ENCODE data around the gene ZNF316.

Gene ZNF316

DNA sequence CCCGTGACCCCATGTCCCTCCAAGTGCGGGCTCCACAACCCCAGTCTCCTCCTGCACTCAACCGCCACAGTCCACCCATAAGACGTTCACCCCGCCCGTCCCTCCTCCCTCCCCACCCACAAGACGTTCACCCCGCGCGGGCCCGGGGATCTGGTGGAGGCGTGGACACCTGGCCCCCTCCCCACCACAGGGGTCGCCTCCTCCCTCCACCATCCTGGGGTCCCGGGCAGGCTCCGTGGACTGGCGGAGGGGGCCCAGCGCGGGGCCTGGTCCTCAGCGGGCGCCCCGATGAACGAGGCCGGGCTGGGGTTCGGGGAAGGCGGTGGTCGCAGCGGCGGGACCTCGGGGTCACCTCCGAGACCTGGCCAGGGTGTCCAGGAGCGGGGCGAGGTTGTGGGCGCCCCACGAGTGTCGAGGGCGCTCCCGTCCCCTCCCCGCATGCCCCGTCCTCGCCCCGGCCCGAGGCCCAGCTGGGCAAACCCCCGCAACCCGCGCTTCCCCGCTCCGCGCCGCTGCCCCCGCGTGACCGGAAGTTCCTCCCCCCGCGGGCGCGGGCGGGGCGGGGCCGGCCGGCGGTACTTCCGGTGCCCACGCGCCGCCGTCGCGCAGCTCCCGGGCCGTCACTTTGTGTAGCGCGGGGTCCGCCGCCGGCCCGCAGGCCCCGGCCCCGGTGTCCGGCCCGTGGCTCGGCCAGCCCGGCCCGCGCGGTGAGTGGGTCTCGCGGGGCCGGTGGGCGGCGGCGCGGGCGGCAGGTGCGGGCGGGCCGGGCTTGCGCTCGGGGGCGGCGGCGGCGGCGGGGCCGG is at the start of gene ZNF316:
TSS of gene ZNF316 (plus strand) at position 578 of the 803 bp plus-strand sequence. CDS start 5,092 bp downstream, outside the sequence.
- DNase-seq (ENCODE audit: low read depth, low spot score): no peak

- no peak for DNase-seq (ENCODE audit: low read depth, low spot score)
Measured at GRCh38 chr7:6588566-6588965, 48.6 kb upstream of the ZNF316 start.

- DNase-seq (ENCODE audit: low read depth, low spot score): no peak
Measured at GRCh38 chr7:6589151-6589828, 47.8 kb upstream of the ZNF316 start.

GRCh38 chr7:6589829-6590644 is 47.1 kb upstream of the ZNF316 start, which contains the start of gene INTS15:
INTS15 (plus strand) TSS chr7:6590021; CDS start chr7:6590284, 263 bp downstream.
- no peak for DNase-seq (ENCODE audit: low read depth, low spot score)

DNA sequence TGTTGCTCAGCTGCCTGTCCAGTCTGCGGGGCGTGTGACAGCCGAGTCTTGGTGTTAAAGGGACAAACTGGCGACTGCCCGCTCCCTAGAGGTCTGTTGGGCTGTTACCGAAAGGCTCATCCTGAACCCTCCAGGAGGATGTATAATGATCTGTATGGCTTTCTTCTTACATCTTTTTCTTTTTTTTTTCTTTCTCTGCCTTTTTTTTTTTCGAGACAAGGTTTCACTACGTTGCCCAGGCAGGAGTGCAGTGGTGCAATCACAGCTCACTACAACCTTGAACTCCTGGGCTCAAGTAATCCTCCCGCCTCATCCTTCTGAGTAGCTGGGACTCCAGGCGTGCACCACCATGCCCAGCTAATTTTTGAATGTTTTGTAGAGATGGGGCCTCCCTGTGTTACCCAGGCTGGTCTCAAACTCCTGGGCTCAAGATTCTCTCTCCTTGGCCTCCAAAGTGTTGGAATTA is 46.4 kb upstream of the ZNF316 start:
- no peak for DNase-seq (ENCODE audit: low read depth, low spot score)

GRCh38 chr7:6600093-6600492 is 37.0 kb upstream of the ZNF316 start:
- DNase-seq (ENCODE audit: low read depth, low spot score): no peak

GRCh38 chr7:6604458-6604857 is 32.7 kb upstream of the ZNF316 start:
- DNase-seq (ENCODE audit: low read depth, low spot score): no peak

DNA sequence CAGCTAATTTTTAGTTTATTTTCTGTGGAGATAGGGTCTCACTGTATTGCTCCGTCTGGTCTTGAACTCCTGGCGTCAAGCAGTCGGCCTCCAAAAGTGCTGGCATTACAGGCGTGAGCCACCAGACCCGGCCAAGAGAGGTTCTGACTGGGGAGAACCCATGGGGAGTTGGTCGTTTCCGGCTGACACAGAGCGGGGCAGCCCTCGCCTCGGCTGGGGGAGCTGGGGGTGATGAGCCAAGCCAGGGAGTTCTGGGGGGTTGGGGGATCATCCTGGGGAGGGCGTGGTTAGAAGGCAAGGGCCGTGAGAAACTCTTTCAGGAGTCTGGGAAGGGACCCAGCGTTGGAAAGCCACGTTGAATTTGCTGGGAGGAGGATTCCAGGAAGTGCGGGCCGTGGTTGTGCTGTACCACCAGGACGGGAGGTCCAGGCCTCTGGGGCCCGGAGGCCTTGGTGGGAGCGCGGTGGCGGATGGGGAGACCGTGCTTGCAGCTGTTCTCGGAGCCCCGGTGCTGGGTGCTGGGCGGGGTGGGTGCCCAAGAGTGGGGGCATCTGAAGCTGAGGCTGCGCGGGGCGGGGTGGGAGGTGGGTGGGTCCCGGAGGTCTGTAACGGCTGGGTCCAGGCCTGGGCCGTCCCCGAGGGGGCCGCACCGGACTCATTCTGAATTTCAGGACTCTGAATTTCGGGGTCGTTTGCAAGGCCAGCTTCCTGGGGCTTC is 30.1 kb upstream of the ZNF316 start:
- no peak for DNase-seq (ENCODE audit: low read depth, low spot score)

DNA sequence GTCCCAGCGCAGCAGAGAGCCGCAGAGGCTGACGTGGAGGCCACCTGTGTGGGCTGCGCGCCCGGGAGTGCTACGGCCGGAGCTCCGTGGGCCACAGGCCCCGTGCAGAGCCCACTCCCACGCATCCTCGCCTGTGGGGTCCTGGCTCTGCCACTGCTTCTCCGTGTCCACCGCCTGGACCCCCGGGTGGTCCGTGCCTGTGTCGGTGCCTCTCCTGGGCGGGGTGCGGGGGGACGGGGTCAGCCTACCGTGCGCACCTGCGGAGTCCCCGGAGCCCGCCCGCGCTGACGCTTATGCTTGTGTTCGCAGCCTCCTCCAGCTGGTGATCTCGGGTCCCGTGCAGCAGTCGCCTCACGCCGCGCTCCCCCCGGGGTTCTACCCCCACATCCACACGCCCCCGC is 29.5 kb upstream of the ZNF316 start:
- DNase-seq (ENCODE audit: low read depth, low spot score): no peak

DNA sequence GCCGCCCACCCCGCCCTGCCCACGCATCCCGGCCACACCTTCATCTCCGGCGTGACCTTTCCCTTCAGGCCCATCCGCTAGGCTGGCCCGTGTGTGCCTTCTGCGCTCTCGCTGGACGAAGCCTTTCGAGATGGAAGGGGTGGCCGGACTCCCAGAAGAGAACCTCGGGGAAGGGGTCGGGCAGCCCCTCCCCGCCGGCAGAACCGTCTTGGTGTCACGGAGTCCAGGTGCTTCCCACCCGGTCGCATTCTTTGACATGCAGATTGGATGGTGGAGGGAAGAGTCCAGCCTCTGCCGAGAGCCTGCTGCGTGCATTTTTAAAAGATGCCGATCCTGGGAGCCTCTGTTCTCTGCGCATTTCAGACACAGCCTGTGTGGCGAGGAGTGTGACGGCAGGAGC is 29.0 kb upstream of the ZNF316 start:
- no peak for DNase-seq (ENCODE audit: low read depth, low spot score)

GRCh38 chr7:6608794-6609193 is 28.3 kb upstream of the ZNF316 start:
- DNase-seq (ENCODE audit: low read depth, low spot score): no peak

- DNase-seq (ENCODE audit: low read depth, low spot score): no peak
Measured at GRCh38 chr7:6612819-6613218, 24.3 kb upstream of the ZNF316 start.

- DNase-seq (ENCODE audit: low read depth, low spot score): no peak
Measured at GRCh38 chr7:6613706-6614105, 23.4 kb upstream of the ZNF316 start.

DNA sequence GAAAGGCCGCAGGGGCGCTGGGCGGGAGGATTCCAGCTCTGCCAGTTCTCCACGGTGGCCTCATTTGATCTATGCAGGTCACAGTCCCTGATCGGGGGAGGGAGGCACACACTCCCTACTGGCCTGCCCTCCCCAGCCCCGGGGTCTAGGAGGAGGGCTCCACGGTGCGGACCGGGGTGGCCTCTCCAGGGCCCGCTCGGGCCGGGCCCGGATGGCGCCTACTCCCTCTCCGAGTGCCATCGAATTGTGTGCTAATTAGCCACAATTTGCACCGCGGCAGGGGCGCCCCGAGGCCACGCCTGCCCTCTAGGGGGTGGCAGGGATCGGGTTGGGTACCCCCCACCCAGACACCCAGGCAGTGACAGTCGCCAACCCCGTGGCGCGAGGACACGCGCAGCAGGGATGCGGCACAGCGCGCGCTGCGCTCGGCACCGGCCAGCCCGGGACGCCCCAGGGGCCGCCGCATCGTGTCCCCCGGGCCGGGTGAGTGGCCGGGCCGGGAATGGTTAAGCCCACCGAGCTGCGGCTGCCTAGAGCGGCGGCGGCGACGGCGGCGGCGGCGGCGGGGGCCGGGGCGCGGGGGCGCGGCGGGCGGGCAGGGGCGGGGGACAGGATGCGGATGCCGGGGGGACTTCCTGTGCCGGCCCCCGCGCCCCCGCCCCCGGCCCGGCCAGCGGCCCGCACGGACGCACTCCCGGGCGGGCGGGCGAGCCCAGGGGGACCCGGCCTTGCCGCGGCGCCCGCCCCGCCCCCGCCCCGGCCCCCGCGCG is 22.0 kb upstream of the ZNF316 start, which contains the start of gene ZNF853:
TSS of gene ZNF853 (plus strand) at position 658 of the 770 bp plus-strand sequence. CDS start 565 bp downstream, outside the sequence.
- DNase-seq (ENCODE audit: low read depth, low spot score): no peak

GRCh38 chr7:6615723-6616555 is 21.2 kb upstream of the ZNF316 start:
- DNase-seq (ENCODE audit: low read depth, low spot score): no peak

DNA sequence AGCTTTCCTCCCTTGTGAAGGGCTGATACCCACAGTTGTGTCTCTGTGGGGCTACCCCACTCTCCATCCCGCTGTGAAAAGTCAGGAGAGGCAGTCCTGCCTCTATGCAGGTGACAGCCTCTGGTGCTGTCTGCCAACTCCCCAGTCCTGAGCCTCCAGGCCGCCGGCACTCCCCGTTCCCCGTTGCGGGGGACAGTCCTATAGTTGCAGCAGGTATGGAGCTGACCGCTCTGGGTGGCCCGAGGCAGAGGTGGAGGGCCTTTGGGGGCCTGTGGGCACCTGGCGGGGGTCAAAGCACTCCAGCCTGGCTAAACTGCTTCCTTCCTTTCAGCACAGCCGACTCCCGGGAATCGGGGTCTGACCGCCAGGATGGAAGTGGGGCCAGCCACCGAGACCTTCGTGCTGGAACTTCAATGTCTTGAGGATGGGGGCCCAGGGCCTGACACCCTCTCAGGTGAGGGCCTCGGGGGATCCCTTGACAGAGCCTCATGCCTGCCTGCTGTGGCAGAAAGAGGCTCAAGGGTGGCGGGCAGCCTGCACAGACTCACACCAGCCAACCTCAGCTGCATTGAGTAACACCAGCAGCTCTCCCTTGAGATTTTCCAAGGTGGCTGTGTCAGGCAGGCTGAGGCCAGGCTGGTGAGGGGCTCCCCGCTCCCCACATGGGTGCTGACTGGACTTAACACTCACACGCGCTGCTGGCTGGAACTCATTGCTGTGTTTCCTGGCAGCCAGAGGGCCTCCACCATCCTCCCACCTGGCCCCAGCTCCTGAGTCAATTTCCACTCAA is 20.1 kb upstream of the ZNF316 start:
- DNase-seq (ENCODE audit: low read depth, low spot score): no peak

- no peak for DNase-seq (ENCODE audit: low read depth, low spot score)
Measured at GRCh38 chr7:6618621-6619020, 18.5 kb upstream of the ZNF316 start.

DNA sequence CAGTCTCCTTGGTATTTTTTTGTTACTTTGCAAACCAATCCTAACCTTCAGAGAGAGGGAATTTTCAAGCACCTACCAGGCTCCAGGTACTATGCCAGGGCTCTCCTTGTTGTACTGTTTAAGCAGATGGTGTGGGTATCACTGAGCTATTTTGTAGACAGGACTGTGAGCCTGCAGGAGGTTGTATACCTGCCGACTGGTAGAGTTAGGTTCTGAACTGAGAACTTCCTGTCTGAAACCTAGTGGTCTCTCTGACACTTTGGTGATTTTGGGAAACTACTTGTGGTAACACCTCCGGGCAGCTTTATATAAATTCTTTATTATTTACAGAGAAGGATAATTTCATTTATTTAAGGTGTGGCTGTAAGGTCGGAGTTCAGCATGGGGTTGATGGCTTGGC is 17.2 kb upstream of the ZNF316 start:
- DNase-seq (ENCODE audit: low read depth, low spot score): no peak
